LNCaP clone FGC (cell line): ENCODE data around the gene NUP107.

Source experiments
- DNase-seq: peaks from one replicate; pipeline ENCODE4 v3.0.0-alpha.2; 2011; ENCODE audit warnings: low read depth
- H3K4me3 ChIP-seq: 2 replicates; pipeline ENCODE4 v1.5.1; 2011; ENCODE audit warnings: mild to moderate bottlenecking, low read depth, low read length, control low read depth
- CTCF ChIP-seq: IDR thresholded peaks from 2 replicates; pipeline ENCODE4 v1.5.1; 2012; ENCODE audit warnings: mild to moderate bottlenecking; ENCODE audit not compliant: control insufficient read depth, insufficient read depth; ENCODE audit errors: extremely low read depth

The NUP107 gene

GRCh38 chr12:68781728-68782127, 95.0 kb downstream of the NUP107 start:
- TF ChIP-seq CTCF = no peak
- DNase-seq = no peak
- no peak overlapping the region for H3K4me3 ChIP-seq

- TF ChIP-seq CTCF = no peak
- H3K4me3 ChIP-seq = no peak overlapping the region
- no peak for DNase-seq
Measured at GRCh38 chr12:68784015-68784414, 97.2 kb downstream of the NUP107 start.

GRCh38 chr12:68785358-68785757, 98.6 kb downstream of the NUP107 start:
- no peak for TF ChIP-seq CTCF
- DNase-seq = no peak
- no peak overlapping the region for H3K4me3 ChIP-seq

- TF ChIP-seq CTCF = no peak
- DNase-seq = no peak
- no peak overlapping the region for H3K4me3 ChIP-seq
Measured at GRCh38 chr12:68785823-68786222, 99.0 kb downstream of the NUP107 start.

GRCh38 chr12:68786929-68787328, 100.2 kb downstream of the NUP107 start:
- no peak overlapping the region for H3K4me3 ChIP-seq
- peak; percentile 46 for TF ChIP-seq CTCF
- DNase-seq = no peak

GRCh38 chr12:68788554-68789143, 101.9 kb downstream of the NUP107 start:
- no peak for DNase-seq
- TF ChIP-seq CTCF = no peak
- no peak overlapping the region for H3K4me3 ChIP-seq
